ENCODE results near the gene ZNF559.
"Not testable (repeated sequence)": the region's sequence is repeated elsewhere in the genome, so short reads cannot be mapped to it uniquely, and the experiment has no call there.

Gene ZNF559

DNA sequence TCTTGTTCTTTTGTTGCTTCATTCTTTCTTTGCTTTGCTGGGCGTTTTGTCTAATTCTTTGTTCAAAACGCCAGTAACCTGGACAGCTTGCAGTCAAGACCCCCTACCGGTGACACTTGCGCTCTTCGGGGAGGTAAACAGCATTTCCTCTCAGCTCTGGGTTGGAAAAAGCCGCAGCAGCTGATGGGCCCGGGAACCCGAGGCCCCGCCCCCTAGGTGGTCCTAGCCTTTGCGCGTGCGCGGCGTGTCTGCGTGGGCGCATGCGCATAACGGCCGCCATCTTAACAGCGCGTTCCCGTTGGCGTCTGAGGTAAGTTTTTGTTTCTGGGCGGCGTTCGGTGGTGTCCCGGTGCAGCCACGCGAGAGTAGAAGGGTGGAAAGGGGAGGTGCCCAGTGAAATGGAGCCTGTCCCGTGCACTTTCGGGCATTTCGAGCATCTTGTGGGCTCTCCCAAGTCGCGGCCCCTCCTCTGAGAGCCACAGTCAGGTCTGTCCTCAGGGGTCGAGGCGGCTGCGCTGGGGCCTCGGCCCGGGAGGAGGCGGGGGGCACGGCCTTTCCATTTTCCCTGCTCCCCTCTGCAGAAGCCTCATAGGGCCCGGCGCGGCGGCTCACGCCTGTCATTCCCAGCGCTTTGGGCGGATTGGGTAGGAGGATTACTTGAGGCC lies at the start of gene ZNF559:
TSS of gene ZNF559 (plus strand) at position 261 of the 665 bp plus-strand sequence. CDS start 14,371 bp downstream, outside the sequence.
- DNase-seq (ENCODE audit: low read depth) = peak; percentile 66
- H3K4me3 ChIP-seq (ENCODE audit: low read length) = peak within 1 kb of the TSS; percentile 74
- TF ChIP-seq, protein P1, sequence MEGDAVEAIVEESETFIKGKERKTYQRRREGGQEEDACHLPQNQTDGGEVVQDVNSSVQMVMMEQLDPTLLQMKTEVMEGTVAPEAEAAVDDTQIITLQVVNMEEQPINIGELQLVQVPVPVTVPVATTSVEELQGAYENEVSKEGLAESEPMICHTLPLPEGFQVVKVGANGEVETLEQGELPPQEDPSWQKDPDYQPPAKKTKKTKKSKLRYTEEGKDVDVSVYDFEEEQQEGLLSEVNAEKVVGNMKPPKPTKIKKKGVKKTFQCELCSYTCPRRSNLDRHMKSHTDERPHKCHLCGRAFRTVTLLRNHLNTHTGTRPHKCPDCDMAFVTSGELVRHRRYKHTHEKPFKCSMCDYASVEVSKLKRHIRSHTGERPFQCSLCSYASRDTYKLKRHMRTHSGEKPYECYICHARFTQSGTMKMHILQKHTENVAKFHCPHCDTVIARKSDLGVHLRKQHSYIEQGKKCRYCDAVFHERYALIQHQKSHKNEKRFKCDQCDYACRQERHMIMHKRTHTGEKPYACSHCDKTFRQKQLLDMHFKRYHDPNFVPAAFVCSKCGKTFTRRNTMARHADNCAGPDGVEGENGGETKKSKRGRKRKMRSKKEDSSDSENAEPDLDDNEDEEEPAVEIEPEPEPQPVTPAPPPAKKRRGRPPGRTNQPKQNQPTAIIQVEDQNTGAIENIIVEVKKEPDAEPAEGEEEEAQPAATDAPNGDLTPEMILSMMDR (conservative IDR thresholded peaks at IDR 0.05; ENCODE audit: low read depth, low read length) = peak; percentile 52

DNA sequence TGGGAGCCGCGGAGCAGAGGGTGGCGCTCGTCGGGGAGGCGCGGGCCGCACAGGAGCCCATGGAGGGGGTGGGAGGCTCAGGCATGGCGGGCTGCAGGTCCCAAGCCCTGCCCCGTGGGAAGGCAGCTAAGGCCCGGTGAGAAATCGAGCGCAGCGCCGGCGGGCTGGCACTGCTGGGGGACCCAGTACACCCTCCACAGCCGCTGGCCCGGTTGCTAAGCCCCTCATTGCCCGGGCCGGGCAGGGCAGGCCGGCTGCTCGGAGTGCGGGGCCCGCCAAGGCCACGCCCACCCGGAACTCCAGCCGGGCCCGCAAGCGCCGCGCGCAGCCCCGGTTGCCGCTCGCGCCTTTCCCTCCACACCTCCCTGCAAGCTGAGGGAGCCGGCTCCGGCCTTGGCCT lies 40.5 kb upstream of the ZNF559 start:
- not testable (repeated sequence) for DNase-seq (ENCODE audit: low read depth); H3K4me3 ChIP-seq (ENCODE audit: low read length)

DNA sequence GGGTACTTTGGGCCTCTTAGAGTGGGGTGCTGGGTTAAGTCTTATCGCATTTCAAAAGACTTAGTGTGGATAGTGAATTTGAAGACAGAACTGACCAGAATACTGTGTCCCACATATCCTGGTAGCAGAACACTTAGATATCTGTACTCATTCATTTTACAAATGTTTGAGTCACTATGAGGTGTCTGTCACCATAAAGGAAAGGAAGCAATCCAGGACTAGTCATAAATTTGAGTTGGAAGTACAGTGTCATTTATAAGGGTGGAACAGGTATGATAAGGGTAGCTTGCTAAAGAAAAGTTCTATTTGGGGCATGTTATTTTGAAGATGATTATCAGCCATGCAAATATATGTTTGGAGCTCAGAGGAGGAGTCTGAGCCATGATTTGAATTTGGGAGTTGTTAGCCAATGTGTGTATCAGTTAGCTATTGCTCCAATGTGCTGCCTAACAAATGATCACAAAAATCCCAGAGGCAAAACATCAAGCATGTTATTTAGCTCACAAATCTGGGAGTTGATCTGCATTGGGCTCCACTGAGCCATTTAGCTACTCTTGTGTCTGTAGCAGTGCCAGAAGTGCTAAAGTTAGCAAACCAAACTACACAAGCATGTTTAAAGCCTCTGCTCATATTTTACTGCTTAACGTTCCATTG lies 34.6 kb upstream of the ZNF559 start:
- DNase-seq (ENCODE audit: low read depth) = no peak
- TF ChIP-seq, protein P1 (conservative IDR thresholded peaks at IDR 0.05; ENCODE audit: low read depth, low read length) = no peak
- no peak overlapping the region for H3K4me3 ChIP-seq (ENCODE audit: low read length)

DNA sequence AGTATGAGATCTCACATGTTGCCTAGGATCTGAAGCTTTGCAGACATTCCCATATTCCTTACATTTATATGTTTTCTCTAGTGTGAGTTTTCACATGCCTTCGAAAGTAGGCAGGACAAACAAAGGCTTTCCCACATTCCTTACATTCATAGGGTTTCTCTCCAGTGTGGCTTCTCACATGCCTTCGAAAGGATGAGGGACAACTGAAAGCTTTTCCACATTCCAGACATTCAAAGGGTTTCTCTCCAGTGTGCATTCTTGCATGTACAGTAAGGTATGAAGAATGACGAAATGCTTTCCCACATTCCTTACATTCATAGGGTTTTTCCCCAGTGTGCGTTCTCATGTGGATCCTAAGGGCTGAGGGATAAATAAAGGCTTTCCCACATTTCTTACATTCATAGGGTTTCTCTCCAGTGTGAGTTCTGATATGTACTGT lies 28.5 kb upstream of the ZNF559 start:
- no peak overlapping the region for H3K4me3 ChIP-seq (ENCODE audit: low read length)
- DNase-seq (ENCODE audit: low read depth) = no peak
- TF ChIP-seq, protein P1 (conservative IDR thresholded peaks at IDR 0.05; ENCODE audit: low read depth, low read length) = no peak

DNA sequence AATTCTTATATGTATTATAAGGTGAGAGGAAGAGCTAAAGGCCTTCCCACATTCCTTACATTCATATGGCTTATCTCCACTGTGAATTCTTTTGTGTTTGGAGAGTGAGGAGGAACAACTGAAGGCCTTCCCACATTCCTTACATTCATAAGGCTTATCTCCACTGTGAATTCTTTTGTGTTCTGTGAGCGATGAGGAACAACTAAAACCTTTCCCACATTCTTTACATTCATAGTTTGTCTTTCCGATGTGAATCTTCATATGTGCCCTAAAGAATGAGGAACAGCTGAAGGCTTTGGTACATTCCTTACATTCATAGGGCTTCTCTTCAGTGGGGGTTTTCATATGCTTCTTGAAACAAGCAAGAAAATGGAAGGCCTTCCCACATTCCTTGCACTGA lies 27.6 kb upstream of the ZNF559 start:
- DNase-seq (ENCODE audit: low read depth) = no peak
- H3K4me3 ChIP-seq (ENCODE audit: low read length) = no peak overlapping the region
- TF ChIP-seq, protein P1 (conservative IDR thresholded peaks at IDR 0.05; ENCODE audit: low read depth, low read length) = no peak

DNA sequence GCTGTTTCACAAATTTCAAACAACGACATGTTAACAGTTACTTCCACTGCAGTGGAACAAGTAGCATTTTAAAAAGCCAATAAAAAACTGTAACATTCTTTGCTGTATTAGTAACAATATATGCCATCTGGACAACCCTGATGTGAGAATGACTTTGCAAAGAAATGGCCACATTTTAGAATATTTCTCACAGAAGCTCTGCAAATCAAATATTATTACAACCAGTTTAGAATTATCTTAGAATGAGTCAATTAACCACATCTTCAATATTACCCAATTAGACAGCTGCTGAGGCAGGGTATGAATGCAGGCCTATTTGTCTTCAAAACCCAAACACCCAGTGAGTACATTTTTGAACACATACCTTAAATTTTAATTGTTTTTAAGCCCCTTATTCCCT lies 17.5 kb upstream of the ZNF559 start:
- TF ChIP-seq, protein P1 (conservative IDR thresholded peaks at IDR 0.05; ENCODE audit: low read depth, low read length) = no peak
- no peak for DNase-seq (ENCODE audit: low read depth)
- H3K4me3 ChIP-seq (ENCODE audit: low read length) = no peak overlapping the region

DNA sequence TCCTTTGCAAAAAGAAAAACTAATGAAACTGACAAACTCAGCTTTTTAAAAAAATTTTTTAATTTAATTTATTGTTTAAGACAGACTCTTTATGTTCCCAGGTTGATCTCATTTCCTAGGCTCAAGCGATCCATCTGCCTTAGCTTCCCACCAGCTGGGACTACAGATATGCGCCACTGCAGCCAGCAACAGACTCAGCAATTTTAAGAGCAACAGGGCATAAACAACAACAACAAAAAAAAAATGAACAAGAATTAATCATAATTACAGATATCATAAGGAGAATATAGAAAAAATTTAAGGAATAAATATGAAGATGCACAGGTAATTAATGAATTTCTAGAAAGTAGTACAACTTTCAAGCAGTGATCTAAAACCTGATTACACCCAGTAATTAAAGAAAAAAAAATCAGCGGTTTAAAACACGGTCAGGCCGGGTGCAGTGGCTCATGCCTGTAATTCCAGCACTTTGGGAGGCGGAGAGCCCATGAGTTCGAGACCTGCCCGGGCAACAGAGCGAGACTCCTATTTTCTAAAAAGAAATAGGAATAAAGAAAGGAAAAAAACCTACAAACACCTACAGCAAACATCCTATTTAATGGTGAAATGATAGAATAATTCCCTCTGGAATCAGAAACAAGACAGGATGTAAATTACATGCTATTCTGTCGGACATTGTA lies 15.7 kb upstream of the ZNF559 start:
- H3K4me3 ChIP-seq (ENCODE audit: low read length) = no peak overlapping the region
- TF ChIP-seq, protein P1 (conservative IDR thresholded peaks at IDR 0.05; ENCODE audit: low read depth, low read length) = no peak
- no peak for DNase-seq (ENCODE audit: low read depth)

Data from retinal pigment epithelial cell (primary cell).